ENCODE data around the gene SHROOM3.
"Not testable (repeated sequence)": the region's sequence is repeated elsewhere in the genome, so short reads cannot be mapped to it uniquely, and the experiment has no call there.

Gene SHROOM3

DNA sequence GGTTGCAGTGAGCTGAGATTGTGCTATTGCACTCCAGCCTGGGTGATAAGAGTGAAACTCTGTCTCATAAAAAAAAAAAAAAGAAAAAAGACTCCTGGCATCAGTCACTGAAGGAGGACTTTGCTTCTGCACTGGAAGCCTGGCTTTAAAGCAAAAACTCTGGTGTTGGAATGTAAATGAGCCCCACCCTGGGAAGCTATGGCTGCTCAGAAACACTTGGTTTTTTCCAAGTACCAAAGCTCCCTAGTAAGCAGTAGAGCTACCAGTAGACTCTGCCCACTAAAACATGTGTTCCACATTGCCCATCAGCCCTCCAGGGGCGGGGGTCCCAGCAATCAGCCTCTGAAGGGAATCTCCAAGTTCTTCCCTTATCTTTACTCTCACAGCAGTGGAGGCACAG, 154.4 kb downstream of the SHROOM3 start:
- in situ Hi-C loops (cut with MboI; ENCODE audit: low sequenced_read_pairs), result no loop called here

DNA sequence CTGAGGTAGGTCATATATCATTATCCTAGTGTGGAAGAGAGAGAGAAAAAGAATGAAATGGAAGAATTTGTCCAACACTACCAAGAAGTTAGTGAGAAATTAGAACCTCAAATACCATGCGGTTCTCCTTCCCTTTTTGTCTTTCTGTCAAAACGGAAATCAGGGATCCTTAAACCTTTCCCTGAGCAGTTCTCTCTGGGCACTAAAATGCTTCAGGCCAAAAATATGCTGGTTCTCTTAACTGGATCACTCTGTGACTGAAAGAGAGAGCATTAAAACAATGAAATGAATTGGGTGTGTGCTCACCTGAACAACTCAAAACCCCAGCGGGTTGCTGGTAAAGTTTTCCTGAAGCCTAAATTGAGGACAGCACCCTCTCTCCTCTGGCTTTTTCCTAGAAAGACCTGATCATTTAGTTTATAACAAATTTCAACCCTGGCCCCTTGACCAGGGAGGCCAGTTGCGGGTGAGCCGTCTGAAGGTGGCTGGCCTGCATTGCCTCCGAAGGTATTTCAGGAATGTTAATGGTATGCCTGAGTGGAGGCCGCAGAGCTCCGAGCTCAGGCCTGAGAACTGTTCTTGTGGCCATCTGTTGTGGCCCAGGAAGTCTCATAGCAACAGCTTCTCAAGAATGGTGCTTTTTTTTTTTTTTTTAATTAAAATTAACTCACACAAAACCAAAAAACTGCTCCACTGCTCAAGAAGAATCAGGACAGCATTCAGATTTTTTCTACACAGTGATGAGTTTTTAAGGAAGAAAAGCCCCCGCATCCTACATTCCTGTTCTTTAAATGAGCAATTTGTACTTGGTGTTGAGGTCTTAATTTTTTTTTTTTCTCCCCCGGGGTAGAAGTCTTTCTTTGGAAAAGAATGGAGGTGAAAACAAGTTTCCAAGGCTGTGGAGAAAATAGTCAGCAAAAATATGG, 155.1 kb downstream of the SHROOM3 start:
- in situ Hi-C loops (cut with MboI; ENCODE audit: low sequenced_read_pairs), result no loop called here

DNA sequence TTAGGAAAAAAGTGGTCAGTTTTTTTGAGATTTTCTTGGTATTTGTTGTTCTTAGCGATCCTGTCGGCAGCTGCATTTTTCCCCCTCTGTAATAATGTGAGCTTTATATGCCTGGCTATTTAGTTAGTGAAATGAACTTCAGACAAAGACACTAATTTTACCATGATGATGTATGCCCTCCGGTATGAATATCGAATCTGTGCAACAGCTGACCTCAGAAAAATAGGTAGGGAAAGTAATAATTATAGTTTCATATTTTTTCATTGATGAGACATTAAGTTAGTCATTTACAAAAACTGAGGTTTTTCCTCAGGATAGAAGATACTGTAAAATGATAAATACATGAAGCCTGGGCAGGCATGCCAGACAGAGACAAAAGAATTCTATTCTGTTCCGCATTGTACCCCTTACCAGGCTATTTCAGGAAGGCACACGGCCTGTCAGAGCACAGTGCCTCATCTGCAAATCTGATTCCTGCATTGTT, 155.8 kb downstream of the SHROOM3 start:
- in situ Hi-C loops (cut with MboI; ENCODE audit: low sequenced_read_pairs), result no loop called here

DNA sequence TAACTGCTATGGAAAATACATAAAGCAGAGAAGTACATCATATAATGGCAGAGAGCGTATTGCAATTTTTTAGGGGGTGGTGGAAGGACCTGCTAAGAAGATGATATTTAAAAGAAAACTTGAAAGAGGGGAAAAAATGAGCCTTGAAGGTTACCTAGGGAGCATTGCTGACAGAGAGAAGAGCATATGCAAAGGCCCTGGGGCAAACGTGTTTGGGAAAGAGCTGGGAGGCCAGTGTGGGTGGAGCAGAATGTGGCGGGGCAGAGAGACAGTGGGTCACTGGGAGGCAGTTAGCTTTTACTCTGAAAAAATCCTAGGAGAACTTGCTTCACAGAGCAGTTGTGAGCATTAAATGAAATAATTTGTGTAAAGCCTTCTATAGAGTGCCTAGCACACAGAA, 157.0 kb downstream of the SHROOM3 start:
- in situ Hi-C loops (cut with MboI; ENCODE audit: low sequenced_read_pairs), result no loop called here

DNA sequence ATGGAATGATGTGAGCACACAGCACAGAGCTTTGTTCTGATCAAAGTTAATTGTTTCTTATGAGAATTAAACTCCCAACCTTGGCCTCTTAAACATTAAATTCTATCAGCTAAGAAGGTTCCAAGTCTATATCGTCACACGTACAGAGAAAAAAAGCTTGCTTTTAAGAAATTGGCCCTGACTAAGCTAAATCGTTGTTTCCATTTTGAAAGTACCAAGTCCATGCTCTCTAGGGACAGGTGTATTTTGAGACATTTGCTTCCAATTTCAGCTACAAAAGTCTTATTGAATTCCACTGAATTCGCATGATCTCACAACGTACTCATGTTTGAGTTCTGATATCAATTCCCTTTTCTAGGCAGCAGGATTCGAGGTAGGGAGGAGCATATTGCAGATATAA, 157.4 kb downstream of the SHROOM3 start:
- in situ Hi-C loops (cut with MboI; ENCODE audit: low sequenced_read_pairs), result no loop called here

DNA sequence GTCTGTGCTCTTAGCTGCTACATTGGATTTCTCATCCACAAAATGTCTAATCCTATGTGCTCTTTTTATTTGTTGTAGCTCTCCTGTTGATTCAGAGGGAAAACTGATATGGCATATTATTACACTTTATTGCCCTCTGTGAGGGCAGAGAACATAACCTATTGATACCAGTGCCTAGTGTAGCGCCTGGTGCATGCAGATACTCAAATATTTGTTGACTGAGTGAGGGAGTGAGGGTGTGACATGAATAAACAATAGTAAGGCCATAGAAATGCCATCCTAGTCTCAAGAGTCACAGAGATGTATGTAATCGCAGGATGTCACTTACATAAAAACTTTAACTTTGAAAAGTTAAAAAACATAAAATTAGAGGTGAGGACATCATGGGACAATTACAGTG, 159.1 kb downstream of the SHROOM3 start:
- in situ Hi-C loops (cut with MboI; ENCODE audit: low sequenced_read_pairs), result no loop called here

DNA sequence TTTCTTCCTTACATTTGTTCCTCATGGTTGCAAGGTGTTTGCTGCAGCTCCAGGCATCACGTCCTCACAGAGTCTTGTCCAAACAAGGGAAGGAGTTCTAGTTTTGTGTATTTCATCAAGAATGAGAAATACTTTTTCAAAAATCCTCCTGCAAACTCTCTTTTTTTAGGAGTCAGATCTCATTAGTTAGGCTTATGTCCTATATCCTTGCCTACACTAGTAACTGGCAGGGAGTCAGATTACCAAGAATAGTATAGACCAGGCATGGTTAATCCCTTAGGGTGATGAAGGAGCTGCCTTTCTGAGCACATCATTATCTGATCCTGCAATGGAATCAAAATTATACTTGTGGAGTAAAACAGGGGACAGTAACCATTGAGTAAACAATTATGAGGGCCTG, 160.4 kb downstream of the SHROOM3 start:
- in situ Hi-C loops (cut with MboI; ENCODE audit: low sequenced_read_pairs), result no loop called here

DNA sequence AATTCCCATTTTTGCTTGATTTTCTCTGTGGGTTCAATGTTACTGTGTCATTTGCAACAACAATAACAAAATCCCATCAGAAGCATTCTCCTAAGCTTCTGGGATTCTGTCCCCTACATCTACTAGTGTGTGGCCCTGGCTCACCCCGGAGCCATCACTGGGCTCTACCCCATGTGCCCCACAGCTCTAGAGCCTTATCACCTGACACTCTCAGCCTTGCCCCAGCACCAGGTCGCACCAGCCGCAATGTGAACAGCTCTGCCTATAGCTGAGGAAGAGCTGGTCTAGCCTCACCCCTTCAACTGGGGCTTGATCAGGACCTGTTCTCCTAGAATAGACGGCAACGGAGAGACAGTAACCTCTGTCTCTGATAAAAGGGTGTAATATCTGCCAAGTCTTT, 161.7 kb downstream of the SHROOM3 start:
- in situ Hi-C loops (cut with MboI; ENCODE audit: low sequenced_read_pairs), result no loop called here

DNA sequence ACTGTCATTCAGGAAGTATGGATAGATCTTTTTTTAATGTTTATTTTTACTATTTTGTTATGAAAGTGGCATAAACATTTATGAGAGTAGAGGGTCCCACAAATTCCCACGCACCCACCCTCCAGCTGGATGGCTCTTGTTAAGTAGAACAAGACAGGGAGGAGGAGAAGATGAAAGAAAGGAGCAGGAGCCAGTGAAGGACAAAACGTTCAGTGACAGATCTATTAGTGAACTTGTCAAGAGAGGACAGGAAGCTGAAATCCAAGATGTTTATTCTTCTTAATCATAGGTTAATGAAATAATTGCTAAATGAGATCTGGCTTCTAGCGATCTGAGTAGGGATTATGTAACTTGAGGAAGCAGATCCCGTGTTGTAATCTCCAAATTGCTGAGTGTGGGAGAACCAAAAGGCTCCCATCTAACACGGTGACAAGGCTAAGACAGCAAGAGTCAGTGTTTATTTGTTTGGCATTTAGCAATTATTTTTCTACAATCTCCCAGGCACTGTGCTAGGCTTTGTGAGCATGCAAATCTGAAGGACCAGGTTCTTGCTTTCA, 162.5 kb downstream of the SHROOM3 start:
- in situ Hi-C loops (cut with MboI; ENCODE audit: low sequenced_read_pairs), result no loop called here

DNA sequence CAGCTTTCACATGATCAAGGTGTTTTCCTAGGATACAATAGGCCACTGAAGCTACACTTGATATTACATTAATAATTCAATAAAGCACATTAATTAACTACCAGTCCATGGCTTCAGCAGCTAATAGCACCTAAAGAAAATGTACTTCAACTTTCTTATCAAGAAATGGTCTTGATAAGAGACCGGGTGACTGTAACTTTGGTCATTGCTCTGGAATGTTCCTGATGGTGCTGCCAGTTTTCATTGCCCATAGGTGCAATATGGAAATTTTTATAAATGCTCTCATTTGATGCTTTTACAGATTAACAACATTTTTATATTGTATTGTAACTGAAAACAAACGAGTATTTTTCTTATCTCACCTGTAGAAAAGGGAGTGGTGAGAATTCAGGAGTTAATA, 165.4 kb downstream of the SHROOM3 start:
- in situ Hi-C loops (cut with MboI; ENCODE audit: low sequenced_read_pairs), result no loop called here

DNA sequence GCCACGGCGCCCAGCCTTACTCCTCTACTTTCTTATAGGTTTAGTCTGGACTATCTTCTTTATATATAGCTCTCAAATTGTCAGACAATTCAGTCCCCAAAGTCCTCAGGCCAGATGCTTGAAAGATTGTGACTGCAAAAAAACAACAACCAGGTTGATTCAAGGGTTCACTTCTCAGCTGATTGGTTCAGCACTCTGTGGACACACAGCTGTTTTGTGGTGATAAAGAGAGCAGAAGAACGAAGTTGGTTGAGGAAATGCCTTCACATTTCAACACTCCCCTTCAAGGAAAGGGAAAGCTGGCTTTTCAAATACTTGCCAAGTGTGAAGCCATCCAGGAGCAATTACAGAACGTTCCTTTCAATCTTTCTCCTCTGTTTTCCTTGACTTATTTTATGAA, 166.8 kb downstream of the SHROOM3 start:
- in situ Hi-C loops (cut with MboI; ENCODE audit: low sequenced_read_pairs), result no loop called here

DNA sequence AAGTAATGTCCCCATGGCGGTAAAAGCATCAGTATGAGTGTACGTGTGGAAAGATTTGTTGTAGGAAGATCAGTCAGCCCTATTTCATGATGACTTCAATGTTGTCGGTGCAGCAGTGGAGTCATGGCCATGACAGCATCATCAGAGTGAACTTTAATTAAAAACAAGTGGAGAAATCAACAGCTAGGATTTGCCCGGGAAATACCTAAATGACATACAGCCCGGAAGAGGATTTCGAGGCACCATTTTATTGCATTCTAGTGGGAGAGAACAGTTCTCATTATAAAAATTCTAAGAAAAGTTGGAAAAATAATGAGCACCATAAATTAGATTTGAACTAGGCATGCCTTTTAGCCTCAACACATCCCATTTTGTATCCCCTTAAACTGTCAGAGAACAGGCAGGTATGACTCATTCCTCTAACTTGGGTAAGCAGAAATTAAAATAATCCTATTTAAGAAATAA, 170.1 kb downstream of the SHROOM3 start:
- in situ Hi-C loops (cut with MboI; ENCODE audit: low sequenced_read_pairs), result no loop called here

DNA sequence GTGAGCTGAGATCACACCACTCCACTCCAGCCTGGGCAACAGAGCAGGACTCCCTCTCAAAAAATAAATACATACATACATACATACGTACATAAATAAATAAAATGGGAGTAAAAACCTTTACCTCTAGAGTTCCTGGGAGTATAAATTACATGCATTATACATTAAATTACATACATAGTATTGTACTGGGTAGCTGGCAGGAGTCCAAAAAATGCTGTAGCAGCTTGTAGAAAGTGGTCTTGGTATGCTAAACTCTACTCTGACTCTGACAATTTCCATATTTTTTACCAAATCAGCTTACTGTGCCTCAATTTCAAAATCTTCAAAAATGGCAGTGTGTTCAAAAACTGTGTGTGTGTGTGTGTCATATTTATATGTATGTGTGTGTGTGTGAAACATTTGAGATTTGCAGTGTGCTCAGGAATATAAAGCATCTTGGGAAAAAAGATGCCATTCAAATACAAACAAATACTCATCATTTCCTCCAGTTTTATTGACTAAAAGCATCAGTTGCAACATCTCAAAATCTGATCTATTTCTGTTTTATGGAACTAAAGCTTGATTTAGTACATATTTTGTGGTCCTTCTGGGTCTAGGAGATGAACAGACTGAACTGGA, 171.7 kb downstream of the SHROOM3 start:
- in situ Hi-C loops (cut with MboI; ENCODE audit: low sequenced_read_pairs), result no loop called here

DNA sequence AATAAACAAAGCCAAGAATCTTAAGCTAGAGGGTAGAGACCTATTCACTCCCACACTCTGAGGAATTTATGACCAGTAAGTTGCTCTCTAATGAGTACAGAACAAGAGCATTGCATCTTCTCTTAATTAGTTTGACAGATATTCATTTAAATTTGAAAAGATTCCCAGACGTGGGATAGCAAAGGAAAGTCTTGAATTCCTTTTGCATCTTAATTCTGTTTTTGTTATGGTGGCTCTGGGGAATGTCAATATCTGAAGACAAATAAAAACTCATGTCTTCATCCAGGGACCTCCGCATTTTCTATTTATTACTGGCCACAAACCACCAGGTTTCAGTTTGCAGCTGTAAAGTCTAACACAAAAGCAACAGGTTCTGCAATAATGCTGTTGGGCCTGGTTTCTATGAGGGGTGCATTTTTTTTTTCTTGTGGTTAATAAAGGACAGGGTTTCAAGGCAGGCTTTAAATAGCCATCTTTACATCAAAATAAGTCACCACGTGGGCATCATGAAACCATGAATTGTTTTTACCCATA, 172.3 kb downstream of the SHROOM3 start:
- in situ Hi-C loops (cut with MboI; ENCODE audit: low sequenced_read_pairs), result no loop called here

DNA sequence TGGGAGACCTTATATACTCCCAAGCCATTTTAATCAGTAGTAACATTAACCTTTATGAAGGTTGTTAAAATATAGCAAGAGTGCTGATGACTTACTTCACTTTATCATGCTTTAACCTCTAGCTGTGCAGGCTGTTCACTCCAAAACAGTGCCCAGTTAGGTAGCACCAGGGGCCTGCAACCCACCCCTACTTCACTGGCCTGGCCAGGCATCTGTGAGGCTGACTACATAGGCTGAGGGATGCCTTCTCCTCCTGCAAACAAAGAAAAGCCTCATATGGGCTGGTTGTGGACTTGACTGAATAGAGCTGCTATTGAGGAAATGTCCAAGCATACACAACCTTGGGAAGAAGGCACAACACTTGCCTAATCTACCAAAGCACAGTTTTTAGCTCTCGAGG, 172.8 kb downstream of the SHROOM3 start:
- in situ Hi-C loops (cut with MboI; ENCODE audit: low sequenced_read_pairs), result no loop called here

DNA sequence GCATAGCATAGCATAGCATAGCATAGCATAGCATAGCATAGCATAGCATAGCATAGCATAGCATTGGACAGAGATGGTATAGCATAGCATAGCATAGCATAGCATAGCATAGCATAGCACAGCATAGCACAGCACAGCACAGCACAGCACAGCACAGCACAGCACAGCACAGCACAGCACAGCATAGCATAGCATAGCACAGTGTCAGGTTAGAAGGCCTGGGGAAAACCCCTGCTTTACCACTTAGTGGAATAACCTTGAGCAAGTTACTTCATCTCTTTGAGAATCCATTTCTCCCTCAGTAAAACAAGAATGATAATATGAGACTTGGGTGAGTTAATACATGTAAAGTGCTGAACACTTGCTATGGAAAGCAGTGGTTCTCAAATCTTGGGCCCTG, 173.5 kb downstream of the SHROOM3 start:
- in situ Hi-C loops (cut with MboI; ENCODE audit: low sequenced_read_pairs), result not testable (repeated sequence)

DNA sequence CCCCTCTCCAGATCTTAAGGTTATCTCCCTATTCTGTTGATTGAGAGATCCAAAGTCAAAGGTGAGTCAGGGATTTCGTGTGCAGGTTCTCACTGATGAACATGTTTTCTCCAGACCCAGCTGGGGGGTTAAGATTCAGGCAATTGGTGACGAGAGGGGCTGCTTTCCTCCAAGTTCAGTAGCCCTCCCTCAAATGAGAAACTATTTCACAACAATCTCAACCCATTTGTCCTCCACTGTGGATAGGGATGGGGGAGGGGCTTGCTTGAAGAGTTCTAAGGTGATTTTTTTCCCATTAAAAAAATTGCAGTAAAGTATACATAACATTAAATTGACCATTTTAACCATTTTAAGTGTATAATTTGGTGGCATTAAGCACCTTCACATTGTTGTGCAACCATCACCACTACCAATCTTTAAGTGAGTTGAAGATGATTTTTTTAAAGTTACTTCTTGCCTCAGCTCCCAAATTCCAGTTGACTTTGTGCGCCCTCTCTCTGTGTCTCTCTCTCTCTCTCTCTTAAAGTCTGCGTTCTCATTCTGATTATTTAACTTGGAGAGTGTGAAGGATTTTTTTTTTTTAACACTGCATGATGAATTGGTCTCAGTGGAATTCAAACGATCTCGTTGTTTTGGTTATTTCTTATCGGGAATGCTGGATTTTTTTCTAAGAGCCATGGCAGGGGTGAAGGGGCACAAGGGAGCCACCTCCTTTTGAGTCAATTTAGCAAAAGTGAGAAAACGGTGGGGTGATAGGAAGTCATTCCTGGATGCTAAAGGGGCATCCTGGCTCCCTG, 175.9 kb downstream of the SHROOM3 start:
- in situ Hi-C loops (cut with MboI; ENCODE audit: low sequenced_read_pairs), result no loop called here

DNA sequence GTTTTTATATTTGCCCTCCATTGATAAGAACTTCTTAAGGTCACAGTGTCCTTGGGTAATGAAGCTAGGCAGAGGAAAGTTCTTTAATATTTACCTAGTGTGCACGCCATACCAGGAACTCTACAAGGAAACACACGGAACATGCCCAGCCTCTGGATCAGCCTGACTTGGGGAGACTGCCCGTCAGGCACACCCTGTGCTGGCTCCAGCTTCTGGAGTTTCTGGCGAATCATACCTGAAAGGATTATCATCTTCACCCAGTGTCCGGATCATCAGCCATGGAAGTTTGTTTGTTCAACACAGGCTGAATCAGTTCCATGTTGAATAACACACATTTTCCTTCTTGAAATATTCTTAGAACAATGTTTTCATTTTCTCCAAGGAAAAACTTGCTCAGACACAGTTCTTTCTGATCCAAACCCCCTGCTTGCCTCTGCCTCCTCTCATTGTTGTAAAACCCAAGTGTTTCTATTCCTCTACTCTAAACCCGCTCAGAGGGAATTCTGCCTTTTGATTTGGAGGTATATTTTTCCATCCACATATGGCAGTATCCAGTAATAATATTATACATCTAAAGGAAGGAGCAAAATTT, 176.7 kb downstream of the SHROOM3 start:
- in situ Hi-C loops (cut with MboI; ENCODE audit: low sequenced_read_pairs), result no loop called here

DNA sequence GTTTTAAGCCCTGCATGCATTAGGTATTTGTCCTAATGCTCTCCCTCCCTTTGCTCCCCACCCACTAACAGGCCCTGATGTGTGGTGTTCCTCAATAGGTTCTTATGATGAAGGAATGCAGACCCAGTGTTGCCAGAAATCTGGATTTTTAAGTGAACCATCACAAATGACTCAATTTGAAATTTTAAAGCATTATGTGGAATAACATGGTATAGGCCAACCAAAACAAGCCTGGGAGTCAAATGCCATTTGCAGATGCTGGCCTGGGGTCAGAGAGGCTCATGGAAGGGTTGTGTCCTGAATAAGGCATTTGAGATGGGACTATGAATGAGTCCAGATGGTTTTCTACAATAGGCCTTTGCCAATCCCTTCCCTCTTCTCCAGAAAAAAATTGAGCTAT, 179.6 kb downstream of the SHROOM3 start:
- in situ Hi-C loops (cut with MboI; ENCODE audit: low sequenced_read_pairs), result no loop called here

DNA sequence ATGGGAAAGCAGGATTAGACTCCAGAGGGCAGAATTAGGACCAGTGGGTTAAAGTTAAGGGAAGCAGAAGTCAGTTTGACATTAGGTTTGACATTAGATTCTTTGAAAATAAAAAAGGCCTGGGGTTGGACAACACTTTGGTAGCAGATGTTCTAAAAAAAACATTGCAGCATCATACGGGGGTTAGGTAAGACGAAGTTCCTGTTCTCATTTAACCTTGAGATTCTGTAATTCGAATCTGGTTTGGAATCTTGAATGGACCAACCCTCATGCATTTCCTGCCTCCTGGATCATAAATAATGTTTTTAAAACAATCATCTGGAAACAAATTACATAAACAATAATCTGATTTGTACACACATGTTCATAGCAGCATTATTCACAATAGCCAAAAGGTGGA, 181.0 kb downstream of the SHROOM3 start:
- in situ Hi-C loops (cut with MboI; ENCODE audit: low sequenced_read_pairs), result no loop called here

Measured in HL-60/S4 treated with retinoic acid at 250 ng/mL for 4 days and 3 days (cell line).